ENCODE measurements around the gene USH1C. TPM values are rescaled to one million over a fixed set of nuclear protein-coding genes. Genes with fewer than 3 reads are reported as not detected.

USH1C gene
- total RNA-seq = 100 to 1,000 TPM; 159 to 181 TPM
- long read RNA-seq, transcript USH1C-205 (20 exons, 2,159 nt) = minor isoform, 15 of 326 reads
- long read RNA-seq, transcript USH1C-202 (21 exons, 2,237 nt) = major isoform, 221 of 326 reads
- long read RNA-seq, partial matches to known transcripts = 41 of 326 reads
- long read RNA-seq, other reads (novel, unspliced or antisense) = 48 of 326 reads

- intact Hi-C loops (cut with DNase I, micrococcal nuclease) = no loop called here
- peak; percentile 73 for ATAC-seq
- DNase-seq = peak; percentile 66 to 79
These were observed at the start of gene USH1C for GRCh38 chr11:17544181-17544622. USH1C (minus strand) TSS chr11:17544416; CDS start chr11:17544307, 109 bp downstream.

- intact Hi-C loops (cut with DNase I, micrococcal nuclease) = loop anchor here in 1 of 2 donors (10.0 kb wide), 1 partner anchor 391 kb away; no protein-coding TSS in a partner anchor
- no peak for DNase-seq
- ATAC-seq = no peak
These were observed 49.4 kb upstream of the USH1C start for GRCh38 chr11:17593466-17594245.

GRCh38 chr11:17591293-17591692 is 47.1 kb upstream of the USH1C start:
- no peak for DNase-seq
- no peak for ATAC-seq
- intact Hi-C loops (cut with DNase I, micrococcal nuclease) = loop anchor here in 1 of 2 donors (10.0 kb wide), 1 partner anchor 394 kb away; no protein-coding TSS in a partner anchor

GRCh38 chr11:17590463-17590862 is 46.2 kb upstream of the USH1C start:
- DNase-seq = no peak
- ATAC-seq = no peak
- intact Hi-C loops (cut with DNase I, micrococcal nuclease) = loop anchor here in 1 of 2 donors (10.0 kb wide), 1 partner anchor 394 kb away; no protein-coding TSS in a partner anchor

- no peak for ATAC-seq
- intact Hi-C loops (cut with DNase I, micrococcal nuclease) = no loop called here
- no peak for DNase-seq
These were observed 44.5 kb upstream of the USH1C start for GRCh38 chr11:17588721-17589120.

GRCh38 chr11:17588166-17588565 is 44.0 kb upstream of the USH1C start:
- peak in 1 of 2 donors; percentile 3 for DNase-seq
- ATAC-seq = no peak
- intact Hi-C loops (cut with DNase I, micrococcal nuclease) = no loop called here

GRCh38 chr11:17585911-17586695 is 41.9 kb upstream of the USH1C start:
- no peak for ATAC-seq
- intact Hi-C loops (cut with DNase I, micrococcal nuclease) = no loop called here
- no peak for DNase-seq

GRCh38 chr11:17581732-17582053 is 37.5 kb upstream of the USH1C start:
- intact Hi-C loops (cut with DNase I, micrococcal nuclease) = no loop called here
- DNase-seq = peak in 1 of 2 donors; percentile 7
- ATAC-seq = no peak

GRCh38 chr11:17581036-17581731 is 37.0 kb upstream of the USH1C start:
- ATAC-seq (no peak), DNase-seq (no peak)
- intact Hi-C loops (cut with DNase I, micrococcal nuclease) = no loop called here

- ATAC-seq (no peak), DNase-seq (no peak)
- intact Hi-C loops (cut with DNase I, micrococcal nuclease) = no loop called here
These were observed 36.1 kb upstream of the USH1C start for GRCh38 chr11:17580271-17580670.

GRCh38 chr11:17579451-17579850 is 35.2 kb upstream of the USH1C start:
- DNase-seq = no peak
- no peak for ATAC-seq
- intact Hi-C loops (cut with DNase I, micrococcal nuclease) = no loop called here

GRCh38 chr11:17578958-17579357 is 34.7 kb upstream of the USH1C start:
- ATAC-seq (no peak), DNase-seq (no peak)
- intact Hi-C loops (cut with DNase I, micrococcal nuclease) = no loop called here

GRCh38 chr11:17578296-17578695 is 34.1 kb upstream of the USH1C start:
- intact Hi-C loops (cut with DNase I, micrococcal nuclease) = no loop called here
- DNase-seq (no peak), ATAC-seq (no peak)

GRCh38 chr11:17575431-17576425 is 31.5 kb upstream of the USH1C start:
- ATAC-seq (no peak), DNase-seq (no peak)
- intact Hi-C loops (cut with DNase I, micrococcal nuclease) = no loop called here

- ATAC-seq (no peak), DNase-seq (no peak)
These were observed 30.2 kb upstream of the USH1C start for GRCh38 chr11:17574141-17575091.

GRCh38 chr11:17573526-17573925 is 29.3 kb upstream of the USH1C start:
- DNase-seq (no peak), ATAC-seq (no peak)
- intact Hi-C loops (cut with DNase I, micrococcal nuclease) = no loop called here

More at GRCh38 chr11:17574141-17575091, 30.2 kb upstream of the USH1C start:
- intact Hi-C loops (cut with DNase I, micrococcal nuclease) = no loop called here
